CD4-positive, alpha-beta T cell treated with Interleukin-17A for 1 hour (primary cell): Measurements from ENCODE around the gene MRPL18.

Source experiments
- DNase-seq: peaks from one replicate; pipeline ENCODE4 v3.0.0-alpha.2; 2020

Gene MRPL18

GRCh38 chr6:159844737-159845645, 54.7 kb downstream of the MRPL18 start:
- DNase-seq = no peak
